Esophagus mucosa (tissue), 1 donor: ENCODE results near the gene NLGN2. TPM values are rescaled to one million over a fixed set of nuclear protein-coding genes. Genes with fewer than 3 reads are reported as not detected.

Source experiments
- ATAC-seq: fragments of 200-7000 bp; cut with Tn5 transposase; one replicate; pipeline ENCODE4 v1.9.1; 2020
- total RNA-seq: library from RNA; stranded (reverse); gene quantifications from one replicate; pipeline ENCODE4 v1.2.4, GENCODE V29; 2023
- donor health status: DM: yes; HTN: yes; CAD: no.

NLGN2 gene
- total RNA-seq, 1 donor from 2014 or later: 3.0 TPM

DNA sequence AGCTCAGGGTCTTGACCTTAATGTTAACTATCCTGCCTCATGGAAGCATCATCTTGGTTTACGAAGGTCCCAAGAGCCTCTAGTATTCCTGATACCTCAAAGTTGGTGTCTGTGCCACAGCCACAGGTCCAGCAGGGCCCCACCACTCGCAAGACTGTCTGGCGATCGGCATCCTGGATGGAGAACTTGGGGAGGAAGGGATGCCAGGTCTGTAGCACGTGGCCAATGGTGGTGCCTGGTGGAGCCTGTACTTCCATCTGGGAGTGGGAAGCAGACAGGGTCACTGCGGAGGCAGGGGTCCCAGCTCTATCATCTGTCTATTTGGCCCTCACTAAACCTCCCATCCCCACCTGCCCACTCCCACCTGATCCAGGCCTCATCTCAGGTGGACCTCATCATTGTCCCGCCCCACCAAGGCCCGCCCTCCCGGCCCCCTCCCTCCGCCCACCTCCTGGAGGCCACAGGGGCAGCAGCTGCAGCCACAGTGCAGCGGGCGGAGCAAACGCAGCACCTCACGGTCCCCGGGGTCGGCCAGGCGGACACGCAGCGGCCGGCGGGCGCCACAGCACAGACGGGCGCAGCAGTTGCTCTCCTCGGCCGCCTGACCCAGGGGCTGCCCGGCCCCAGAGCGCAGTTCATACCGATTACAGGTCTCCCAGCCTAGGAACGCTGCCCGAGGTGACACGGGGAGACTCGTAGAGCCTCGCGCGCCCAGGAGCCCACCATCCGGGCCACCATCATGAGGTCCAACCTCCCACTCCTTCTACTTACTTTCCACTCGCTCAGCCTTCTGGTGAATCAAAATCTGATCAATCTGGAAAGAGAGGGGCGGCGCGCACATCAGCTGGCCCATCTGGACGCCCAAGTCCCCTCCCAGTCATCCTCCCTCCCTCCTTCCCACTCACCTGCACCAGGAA lies 14.7 kb upstream of the NLGN2 start:
- ATAC-seq: no peak

DNA sequence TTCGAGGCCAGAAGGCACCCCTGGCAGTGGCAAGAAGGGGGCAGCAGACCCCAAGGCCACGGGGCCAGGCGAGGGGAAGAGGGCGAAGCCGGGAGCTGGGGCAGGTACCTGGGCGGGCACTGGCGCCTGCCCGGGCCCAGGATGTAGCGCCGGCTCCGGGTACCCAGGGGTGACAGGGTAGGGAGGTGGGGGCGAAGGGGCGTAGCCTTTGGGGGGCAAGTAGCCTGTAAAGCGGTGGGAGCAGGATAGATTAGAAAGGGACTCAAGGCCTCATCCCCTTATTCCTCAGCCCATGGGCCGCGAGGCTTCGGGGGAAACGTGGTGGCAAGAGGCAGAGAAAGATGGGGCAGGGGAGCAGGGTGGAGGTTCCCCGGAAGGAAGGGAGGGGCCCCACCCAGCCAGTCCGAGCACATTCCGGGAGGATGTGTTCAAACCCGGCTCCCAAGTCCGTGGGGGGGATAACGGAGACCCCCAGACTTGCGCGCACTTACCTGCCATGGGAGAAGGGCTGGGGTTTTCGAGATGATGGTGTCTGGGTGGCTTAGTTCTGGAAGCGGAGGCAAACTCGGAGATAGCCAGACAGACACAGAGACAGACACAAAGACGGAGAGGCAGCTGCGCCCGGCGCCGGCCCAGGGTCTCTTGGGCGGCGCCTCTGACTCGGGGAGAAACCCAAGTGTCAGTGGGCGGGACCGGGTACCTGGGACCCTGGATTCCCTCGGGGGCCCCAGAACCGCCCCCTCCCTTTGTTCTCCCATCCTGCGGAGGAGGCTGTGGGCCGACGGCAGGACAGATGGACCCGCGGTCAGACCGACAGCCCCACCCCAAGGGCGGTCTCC lies 13.8 kb upstream of the NLGN2 start:
- ATAC-seq: peak; percentile 50

DNA sequence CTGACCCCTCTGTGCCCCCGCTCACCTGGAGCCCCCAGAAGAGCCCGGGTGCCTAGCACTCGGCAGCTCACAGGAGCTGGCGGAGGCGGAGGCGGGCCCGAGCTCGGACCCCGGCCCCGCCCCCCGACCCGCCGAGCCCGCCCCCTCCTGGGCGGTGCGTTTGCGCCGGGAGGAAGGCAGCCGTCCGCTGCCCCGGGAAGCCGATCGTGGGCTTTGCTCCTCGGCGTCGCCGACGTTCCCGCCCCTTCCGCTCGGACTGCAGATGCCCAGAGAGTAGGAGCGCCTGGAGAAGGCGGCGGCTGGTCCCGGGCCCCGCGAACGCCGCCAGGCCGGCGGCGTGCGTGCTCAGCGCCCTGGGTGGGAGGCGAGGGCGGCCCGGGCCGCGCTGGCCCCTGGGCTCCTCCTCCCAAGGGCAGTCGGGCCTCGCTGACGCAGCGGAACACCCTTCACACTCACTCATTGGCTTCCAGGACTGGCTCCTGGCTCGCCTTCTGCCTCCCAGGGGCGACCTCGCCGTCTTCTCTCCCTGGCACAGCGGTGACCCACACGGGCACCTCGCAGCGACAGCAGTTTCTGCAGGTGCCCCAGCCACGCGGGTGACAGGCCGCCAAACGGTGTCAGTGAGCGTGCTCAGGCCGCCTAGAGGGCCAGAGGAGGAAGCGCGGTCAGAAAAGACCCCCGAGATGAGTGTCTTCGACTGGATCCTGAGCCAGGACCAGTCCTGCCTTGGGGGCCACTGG lies 13.0 kb upstream of the NLGN2 start, which contains the start of gene PLSCR3:
TSS of gene PLSCR3 (minus strand) at position 74 of the 740 bp plus-strand sequence. CDS start 415 bp downstream, outside the sequence.
- peak; percentile 87 for ATAC-seq

DNA sequence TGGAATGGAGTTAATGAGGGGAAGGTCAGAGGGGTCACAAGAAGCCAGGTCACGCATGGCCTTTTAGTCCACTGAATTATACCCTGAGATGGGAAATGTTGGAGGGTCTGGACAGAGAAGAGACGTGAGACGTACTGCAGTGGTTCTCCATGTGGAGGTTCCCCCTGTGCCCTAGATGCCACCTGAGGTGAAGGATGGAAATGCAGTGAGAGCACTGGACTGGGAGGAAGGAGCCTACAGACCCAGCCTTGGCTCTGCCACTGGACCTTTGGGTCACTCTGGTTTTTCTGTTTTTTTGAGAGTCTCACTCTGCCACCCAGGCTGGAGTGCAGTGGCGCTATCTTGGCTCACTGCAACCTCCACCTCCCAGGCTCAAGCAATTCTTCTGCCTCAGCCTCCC lies 11.5 kb upstream of the NLGN2 start:
- ATAC-seq: no peak

DNA sequence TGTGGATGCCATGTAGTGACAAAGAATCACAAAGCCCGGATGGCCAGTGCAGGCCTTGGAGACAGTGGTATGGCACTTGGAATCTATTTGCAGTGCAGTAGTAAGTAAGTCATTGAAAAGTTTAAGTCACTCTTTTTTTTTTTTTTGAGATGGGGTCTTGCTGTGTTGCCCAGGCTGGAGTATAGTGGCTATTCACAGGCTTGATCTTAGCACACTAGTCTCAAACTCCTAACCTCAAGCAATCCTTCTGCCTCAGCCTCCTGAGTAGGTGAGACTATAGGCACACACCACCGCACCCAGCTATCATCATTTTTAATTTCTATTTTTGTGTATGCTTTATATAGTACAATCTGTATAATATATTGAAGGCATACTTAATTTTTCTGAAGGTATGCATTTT lies 9.0 kb upstream of the NLGN2 start:
- no peak for ATAC-seq

DNA sequence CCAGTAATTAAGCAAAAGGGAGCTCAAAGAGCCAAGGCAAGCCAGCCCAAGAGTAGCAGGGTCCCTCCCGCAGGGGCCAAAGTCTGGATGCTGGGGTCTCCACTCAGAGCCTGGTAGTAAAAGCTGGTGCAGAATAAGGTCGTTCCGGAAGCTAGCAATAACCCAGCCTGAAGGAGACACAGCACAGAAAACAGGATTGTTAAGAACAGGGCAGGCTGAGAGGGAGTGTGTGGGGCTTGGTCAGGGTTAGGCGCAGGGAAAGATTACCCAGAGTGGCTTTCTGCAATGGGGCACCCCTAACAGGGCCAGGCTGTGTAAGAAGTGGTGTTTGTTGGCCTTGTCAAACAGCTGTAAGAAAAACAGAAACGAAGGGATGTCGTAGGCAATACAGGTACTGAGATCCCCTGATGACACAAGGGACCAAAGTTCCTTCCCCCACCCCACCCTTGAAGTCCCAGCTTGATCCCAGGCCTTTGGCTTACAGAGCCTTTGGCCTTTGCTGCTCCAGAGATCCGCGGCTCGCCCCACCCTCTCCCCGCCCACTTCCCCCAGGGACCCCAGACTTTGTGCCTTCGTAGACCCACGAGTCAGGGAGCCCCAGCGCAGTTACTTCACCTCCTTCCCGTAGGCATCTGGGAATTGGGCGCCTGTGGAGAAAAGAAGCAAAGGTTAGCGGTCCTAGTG lies 4.5 kb upstream of the NLGN2 start:
- ATAC-seq: no peak

DNA sequence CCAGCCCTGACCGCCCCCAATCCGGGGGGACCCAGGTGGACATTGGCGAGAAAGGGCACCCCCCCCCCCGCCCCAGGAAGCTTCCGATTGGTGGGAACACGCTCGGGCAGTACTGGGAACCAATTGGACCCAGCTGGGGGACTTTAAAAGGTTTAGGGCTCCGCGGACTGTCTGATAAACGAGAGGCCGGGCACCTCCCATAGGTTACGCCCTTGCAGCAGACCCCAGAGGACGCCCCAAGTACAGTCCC lies 4.0 kb upstream of the NLGN2 start:
- ATAC-seq: no peak

DNA sequence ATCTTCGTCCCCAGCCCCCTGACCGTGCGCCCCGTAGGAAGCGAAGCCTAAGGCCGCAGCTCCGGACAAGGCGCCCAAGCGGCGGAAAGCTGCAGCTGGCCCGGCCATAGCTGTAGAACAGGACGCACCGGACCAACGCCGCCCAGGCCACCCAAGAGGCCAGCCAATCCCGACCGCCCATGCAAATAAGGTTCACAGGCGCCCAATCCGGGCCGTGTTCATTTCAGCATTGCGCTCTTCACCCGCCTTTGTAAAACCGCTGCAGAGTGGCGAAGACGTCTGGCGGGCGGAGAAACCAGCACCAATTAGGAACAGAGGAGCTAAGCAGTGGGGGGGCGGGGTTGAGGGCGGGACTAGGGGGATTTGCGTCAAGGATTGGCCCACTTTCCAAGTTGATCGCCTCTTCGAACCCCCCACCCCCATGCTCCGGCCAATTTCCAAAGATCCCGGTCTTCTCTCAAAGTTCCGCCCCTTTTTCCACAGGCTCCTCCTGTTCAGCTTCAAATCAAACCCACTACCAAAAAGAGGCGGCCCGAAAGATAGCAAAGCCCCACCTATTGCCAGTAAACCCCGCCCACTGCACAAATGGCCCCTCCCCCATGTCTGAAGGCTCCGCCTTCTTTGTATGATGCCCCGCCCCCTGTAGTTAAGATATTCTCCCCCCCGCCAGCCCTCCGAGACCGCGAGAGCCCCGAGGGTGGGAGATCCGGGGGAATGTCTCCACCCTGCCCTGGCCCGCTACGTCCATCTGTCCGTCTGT lies 3.5 kb upstream of the NLGN2 start, which contains the start of gene TMEM256:
TSS of gene TMEM256 (minus strand) at position 121 of the 760 bp plus-strand sequence. CDS start at position 108, 13 bp downstream.
- peak; percentile 92 for ATAC-seq

DNA sequence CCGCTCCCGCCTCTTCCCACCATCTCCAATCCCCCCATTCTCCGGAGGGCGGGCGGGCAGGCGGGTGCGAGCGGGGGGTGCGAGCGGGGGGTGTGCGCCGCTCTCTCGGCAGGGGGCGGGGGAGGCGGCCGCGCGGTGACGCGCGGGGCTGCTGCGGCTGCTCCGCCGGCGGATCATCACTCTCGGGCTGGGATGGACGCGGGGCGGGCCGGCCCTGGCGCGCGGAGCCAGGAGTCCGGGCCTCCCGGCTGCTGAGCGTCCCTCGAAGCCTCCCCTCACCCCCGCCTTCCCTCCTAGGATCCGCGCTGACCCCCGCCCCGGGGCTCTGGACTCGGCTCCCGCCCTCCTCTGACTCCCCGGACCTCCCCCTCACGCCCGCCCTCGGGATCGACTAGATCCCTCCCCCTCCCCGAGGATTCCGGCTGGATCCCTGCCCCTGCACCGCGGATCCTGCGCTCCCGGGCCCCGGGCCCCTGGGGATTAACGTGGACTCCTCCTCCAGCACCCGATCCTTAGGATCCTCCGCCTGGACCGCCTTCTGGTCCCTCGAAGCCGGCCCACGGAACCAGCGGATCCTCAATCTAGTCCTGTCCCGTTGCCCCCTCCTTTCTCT lies 2.8 kb upstream of the NLGN2 start:
- peak; percentile 40 for ATAC-seq

DNA sequence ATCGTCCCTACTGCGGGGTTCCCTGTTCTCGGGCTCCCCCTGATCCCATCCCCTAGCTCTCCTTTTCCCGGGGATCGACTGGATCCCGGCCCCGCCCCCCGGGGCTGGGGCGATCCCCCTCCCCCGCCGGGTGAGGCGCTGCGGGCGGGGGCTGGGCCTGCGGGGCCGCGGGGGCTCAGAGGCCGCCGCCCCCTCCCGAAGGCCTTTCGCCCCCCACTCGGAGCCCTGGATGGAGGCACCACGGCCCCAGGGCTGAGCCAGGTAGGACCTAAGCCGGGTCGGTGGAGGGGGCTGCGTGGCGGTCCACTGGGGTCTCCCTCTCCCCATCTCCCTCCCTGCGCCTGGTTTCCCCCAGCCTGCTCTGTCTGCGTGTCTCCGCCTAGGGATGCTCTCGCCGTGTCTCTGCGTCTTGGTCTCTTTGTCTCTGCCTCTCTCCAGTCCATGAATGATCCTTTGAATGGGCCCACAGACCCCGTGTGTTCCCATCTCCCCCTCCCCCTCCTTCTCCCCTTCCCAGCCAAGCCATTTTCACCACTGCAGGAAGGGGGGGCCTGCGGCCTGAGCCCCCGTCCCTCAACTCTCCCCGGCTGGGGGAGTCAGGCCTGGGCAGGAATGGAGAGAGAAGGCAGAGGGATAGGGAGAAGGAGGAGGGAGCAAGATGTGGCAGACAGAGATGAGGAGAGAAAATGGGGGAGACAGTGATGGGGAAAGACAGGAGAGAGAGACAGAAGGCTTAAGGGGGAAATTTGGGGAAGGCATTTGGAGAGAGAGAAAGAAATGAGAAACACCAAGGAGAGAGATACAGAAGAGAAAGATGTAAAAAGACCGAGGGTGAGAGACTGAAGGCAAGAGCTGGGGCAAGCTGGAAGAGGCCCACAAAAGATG lies 2.1 kb upstream of the NLGN2 start:
- ATAC-seq: no peak

DNA sequence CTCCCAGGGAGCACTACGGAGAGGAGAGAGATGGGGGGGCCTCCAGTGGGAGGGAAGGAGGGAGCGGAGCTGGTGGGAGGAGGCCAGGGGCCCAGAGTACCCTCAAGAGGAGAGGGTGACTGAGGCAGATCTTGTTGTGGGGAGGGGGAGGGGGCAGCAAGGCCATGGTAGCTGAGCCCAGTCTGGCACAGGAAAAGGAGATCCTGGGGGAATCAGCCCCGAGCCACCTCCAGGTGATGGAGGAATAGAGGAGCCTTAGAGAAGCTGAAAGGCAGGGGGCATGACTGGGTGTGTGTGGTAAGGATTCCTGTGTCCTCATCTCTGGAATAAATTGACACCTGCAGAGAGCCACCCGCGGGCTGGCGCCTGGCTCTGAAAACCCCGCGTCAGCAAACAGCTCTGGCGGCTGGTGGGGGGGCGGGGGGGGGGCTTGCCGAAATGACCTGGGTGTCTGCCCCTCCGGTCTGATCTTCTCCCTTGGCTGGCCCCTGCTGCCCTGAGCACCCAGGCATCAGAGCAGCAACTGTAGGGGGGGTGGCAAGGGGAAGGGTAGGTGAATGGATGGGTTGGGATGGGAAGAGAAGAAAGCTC lies 1.3 kb upstream of the NLGN2 start:
- ATAC-seq: no peak

DNA sequence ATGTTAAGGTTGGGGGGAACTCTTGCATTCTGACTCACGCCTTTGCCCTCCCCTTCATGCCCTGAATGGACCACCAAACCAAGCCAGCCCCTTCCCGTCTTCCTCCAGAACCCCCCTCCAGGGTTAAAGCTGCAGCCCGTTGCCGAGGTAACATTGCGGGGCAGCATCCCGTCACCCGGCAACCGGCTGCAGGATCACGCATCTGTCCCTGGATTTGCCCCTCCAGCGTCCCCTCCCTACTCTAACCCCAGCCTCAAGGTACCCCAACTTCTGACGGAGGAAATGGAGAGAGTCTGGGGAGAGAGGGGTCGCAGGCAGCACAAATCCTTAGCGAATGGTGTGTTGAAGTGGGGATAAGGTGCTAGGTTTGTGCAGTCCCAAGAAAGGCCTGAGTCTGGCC lies 563 bp upstream of the NLGN2 start:
- ATAC-seq: no peak

DNA sequence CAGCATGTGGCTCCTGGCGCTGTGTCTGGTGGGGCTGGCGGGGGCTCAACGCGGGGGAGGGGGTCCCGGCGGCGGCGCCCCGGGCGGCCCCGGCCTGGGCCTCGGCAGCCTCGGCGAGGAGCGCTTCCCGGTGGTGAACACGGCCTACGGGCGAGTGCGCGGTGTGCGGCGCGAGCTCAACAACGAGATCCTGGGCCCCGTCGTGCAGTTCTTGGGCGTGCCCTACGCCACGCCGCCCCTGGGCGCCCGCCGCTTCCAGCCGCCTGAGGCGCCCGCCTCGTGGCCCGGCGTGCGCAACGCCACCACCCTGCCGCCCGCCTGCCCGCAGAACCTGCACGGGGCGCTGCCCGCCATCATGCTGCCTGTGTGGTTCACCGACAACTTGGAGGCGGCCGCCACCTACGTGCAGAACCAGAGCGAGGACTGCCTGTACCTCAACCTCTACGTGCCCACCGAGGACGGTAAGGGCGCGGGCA lies 645 bp downstream of the NLGN2 start:
- ATAC-seq: no peak

DNA sequence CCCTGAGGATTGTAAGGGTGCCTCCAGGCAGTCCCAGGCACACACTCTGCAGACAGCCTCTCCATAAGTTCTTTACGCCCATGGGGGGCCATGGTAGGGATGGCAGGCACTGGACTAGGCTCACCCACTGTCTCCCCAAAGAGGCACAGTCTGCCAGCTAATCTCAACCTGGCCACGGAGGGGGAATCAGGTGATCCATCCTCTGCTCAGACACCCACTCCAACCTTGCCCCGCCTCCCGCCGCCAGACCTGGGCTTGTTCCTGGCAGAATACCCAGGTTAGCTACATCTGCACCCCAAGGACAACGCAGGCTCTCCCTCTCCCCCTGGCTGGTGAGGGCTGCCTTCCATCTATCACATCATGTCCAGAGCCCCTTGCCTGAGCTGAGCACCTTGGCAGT lies 1.2 kb downstream of the NLGN2 start:
- ATAC-seq: no peak

DNA sequence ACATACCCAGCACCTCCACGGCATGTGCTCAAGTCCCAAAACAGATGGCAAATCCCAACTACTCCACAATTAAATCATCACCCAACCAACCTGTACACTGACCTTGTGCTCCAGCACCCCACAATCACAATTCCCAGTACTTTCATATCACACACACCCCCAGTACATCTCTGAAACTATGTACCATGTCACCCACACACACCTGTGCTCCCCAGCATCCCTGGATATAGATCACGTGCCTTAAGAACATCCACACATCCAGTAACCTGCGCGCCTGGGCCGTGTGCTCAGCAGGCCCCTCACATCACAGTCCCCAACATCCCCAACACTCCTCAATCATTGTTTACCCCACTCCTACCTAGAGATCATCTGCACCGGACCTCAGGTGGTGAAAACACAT lies 2.1 kb downstream of the NLGN2 start:
- ATAC-seq: no peak

DNA sequence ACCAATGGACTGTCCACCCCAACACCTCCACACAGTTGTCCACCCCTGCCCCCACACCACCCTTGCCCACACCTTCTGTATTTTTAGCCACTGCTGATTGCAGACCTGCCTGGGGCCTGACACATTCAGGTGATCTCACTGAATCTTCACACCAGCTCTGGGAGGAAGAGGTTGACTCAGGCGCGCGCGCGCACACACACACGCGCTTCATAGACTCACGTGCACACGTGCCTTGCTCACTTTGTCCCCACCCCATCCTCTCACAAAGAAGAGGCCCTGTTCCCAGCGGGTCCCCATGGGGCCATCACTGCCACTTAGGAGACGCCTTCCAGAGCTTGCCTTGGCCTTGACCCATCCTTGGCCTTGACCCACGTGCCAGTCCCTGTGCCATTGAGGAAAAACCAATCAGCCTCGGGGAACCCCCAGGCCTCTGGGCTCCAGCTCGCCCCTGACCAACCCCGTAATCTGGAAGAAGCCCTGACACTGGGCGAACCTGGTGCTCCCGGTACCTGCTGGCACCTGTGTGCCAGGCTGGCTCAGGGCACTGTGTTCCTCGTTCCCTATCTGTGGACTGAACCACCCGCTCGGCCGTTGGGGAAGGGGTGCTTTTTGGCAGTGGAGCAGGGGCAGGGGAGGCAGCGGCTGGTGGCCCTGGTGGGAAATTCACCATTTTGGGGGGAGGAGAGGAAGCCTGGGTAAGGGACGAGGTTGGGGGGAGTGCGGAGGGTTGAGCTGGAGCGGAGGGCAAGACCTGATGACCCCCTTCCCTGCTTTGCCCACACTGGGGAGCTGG lies 3.2 kb downstream of the NLGN2 start:
- no peak for ATAC-seq

DNA sequence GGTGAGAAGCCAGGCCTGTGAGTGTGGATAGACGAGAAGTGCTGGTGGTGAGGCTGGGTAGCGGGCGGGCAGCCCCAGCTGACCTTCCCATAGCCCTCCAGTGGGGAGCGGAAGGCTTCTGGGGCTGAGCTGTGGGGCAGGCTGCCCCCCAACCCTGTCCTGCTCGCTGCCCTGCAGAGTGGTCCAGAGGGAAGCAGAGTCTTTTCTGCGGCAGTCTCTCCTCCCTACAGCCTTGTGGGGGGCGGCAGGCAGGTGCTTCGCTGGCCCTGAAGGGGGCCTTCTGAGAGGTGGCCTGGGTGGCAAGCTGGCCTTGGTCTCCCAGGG lies 3.7 kb downstream of the NLGN2 start:
- ATAC-seq: no peak

DNA sequence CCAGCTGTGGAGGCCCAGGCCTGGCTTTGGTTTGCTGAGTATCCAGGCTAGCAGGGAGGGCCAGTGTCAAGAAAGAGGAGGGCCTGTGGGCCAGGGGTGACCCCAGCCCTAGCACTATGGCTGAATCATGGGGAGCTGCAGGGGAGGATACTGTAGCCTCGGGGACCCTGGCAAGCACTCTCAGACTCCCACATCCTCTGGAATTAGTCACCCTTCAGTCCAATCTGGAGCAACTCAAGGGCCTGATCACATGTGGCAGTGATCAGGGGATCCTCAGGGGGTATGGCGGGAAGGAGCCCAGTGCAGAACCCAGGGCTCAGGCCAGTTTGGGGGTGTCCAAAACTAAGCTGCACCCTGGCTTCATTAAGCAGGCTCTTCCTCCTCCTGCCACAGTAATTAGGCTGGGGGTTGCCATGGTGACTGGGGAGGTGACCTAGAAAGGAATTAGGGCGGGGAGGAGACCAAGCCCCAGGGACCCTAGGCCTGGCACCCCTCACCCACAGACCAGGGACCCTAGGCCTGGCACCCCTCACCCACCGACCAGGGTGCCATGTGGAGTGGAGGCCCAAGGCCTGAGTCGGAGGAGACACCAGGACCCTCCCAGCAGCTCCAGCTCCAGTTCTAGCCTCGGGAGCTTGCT lies 5.8 kb downstream of the NLGN2 start:
- ATAC-seq: no peak
